ENCODE data around the gene OR10K2.

DNA sequence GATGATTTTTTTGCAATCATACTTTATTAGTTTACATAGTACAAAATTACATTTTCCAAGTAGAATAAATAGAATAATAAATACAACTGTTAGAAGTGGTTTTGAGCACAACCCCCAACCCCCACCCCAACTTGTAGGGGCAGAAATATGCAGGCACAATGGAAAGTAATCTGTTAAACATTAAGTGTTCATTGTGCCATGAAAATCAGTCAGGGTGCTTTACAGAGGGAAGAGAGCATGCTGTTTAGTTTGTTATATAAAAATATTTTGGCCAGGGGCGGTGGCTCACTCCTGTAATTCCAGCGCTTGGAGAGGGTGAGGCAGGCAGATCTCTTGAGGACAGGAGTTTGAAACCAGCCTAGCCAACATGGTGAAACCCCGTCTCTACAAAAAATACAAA, 29.4 kb downstream of the OR10K2 start:
- no peak for TF ChIP-seq EP300 (IDR thresholded peaks at IDR 0.05; ENCODE audit: borderline replicate concordance in 1 of 2, low read depth in 2 of 2, low read length in 2 of 2)
- no peak for TF ChIP-seq SIN3A (conservative IDR thresholded peaks at IDR 0.05 in 1 of 2, IDR thresholded peaks at IDR 0.05 in 1 of 2; ENCODE audit: low read depth in 1 of 2, low read length in 2 of 2)
- TF ChIP-seq TAF1 (IDR thresholded peaks at IDR 0.05; ENCODE audit: low read depth, low read length), result no peak
- no peak for TF ChIP-seq TEAD4 (IDR thresholded peaks at IDR 0.05; ENCODE audit: low read depth, low read length)
- no peak for TF ChIP-seq SIRT6 (IDR thresholded peaks at IDR 0.05; ENCODE audit: low read length)
- no peak for TF ChIP-seq EGR1 (IDR thresholded peaks at IDR 0.05; ENCODE audit: borderline replicate concordance, low read depth, low read length)
- TF ChIP-seq CHD1 (IDR thresholded peaks at IDR 0.05; ENCODE audit: low read depth, low read length), result no peak
- TF ChIP-seq, protein P1, sequence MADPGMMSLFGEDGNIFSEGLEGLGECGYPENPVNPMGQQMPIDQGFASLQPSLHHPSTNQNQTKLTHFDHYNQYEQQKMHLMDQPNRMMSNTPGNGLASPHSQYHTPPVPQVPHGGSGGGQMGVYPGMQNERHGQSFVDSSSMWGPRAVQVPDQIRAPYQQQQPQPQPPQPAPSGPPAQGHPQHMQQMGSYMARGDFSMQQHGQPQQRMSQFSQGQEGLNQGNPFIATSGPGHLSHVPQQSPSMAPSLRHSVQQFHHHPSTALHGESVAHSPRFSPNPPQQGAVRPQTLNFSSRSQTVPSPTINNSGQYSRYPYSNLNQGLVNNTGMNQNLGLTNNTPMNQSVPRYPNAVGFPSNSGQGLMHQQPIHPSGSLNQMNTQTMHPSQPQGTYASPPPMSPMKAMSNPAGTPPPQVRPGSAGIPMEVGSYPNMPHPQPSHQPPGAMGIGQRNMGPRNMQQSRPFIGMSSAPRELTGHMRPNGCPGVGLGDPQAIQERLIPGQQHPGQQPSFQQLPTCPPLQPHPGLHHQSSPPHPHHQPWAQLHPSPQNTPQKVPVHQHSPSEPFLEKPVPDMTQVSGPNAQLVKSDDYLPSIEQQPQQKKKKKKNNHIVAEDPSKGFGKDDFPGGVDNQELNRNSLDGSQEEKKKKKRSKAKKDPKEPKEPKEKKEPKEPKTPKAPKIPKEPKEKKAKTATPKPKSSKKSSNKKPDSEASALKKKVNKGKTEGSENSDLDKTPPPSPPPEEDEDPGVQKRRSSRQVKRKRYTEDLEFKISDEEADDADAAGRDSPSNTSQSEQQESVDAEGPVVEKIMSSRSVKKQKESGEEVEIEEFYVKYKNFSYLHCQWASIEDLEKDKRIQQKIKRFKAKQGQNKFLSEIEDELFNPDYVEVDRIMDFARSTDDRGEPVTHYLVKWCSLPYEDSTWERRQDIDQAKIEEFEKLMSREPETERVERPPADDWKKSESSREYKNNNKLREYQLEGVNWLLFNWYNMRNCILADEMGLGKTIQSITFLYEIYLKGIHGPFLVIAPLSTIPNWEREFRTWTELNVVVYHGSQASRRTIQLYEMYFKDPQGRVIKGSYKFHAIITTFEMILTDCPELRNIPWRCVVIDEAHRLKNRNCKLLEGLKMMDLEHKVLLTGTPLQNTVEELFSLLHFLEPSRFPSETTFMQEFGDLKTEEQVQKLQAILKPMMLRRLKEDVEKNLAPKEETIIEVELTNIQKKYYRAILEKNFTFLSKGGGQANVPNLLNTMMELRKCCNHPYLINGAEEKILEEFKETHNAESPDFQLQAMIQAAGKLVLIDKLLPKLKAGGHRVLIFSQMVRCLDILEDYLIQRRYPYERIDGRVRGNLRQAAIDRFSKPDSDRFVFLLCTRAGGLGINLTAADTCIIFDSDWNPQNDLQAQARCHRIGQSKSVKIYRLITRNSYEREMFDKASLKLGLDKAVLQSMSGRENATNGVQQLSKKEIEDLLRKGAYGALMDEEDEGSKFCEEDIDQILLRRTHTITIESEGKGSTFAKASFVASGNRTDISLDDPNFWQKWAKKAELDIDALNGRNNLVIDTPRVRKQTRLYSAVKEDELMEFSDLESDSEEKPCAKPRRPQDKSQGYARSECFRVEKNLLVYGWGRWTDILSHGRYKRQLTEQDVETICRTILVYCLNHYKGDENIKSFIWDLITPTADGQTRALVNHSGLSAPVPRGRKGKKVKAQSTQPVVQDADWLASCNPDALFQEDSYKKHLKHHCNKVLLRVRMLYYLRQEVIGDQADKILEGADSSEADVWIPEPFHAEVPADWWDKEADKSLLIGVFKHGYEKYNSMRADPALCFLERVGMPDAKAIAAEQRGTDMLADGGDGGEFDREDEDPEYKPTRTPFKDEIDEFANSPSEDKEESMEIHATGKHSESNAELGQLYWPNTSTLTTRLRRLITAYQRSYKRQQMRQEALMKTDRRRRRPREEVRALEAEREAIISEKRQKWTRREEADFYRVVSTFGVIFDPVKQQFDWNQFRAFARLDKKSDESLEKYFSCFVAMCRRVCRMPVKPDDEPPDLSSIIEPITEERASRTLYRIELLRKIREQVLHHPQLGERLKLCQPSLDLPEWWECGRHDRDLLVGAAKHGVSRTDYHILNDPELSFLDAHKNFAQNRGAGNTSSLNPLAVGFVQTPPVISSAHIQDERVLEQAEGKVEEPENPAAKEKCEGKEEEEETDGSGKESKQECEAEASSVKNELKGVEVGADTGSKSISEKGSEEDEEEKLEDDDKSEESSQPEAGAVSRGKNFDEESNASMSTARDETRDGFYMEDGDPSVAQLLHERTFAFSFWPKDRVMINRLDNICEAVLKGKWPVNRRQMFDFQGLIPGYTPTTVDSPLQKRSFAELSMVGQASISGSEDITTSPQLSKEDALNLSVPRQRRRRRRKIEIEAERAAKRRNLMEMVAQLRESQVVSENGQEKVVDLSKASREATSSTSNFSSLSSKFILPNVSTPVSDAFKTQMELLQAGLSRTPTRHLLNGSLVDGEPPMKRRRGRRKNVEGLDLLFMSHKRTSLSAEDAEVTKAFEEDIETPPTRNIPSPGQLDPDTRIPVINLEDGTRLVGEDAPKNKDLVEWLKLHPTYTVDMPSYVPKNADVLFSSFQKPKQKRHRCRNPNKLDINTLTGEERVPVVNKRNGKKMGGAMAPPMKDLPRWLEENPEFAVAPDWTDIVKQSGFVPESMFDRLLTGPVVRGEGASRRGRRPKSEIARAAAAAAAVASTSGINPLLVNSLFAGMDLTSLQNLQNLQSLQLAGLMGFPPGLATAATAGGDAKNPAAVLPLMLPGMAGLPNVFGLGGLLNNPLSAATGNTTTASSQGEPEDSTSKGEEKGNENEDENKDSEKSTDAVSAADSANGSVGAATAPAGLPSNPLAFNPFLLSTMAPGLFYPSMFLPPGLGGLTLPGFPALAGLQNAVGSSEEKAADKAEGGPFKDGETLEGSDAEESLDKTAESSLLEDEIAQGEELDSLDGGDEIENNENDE (IDR thresholded peaks at IDR 0.05; ENCODE audit: insufficient replicate concordance, low read length), result no peak
- no peak for TF ChIP-seq POLR2A (IDR thresholded peaks at IDR 0.05; ENCODE audit: control extremely low read depth in 1 of 2, low read depth in 2 of 2, low read length in 2 of 2)
- no peak for TF ChIP-seq EZH2 (IDR thresholded peaks at IDR 0.05; ENCODE audit: low read depth, low read length, severe bottlenecking)
